Frontal cortex (tissue), 4 donors: Measurements from ENCODE around the gene C6orf47. TPM values are rescaled to one million over a fixed set of nuclear protein-coding genes. Genes with fewer than 3 reads are reported as not detected.
"Not testable (repeated sequence)": the region's sequence is repeated elsewhere in the genome, so short reads cannot be mapped to it uniquely, and the experiment has no call there.

Experiments
- DNase-seq, 2 donors: peaks; one replicate each; pipeline ENCODE4 v3.0.0; 2012; ENCODE audit warnings: low spot score in 2 of 2
- FAIRE-seq: peaks from 2 replicates; lab custom pipeline; 2012; peaks lifted over from hg19 to GRCh38; lab: Jason Lieb, UNC
- total RNA-seq: library from RNA; depleted of rRNA; stranded (reverse); fragments of >200 nt; gene quantifications from one replicate; pipeline ENCODE4 v1.2.3, GENCODE V29; 2014
- donor health status: control.
- donor health status: control.
- donor health status: control.

The C6orf47 gene
- total RNA-seq: 16.7 TPM

DNA sequence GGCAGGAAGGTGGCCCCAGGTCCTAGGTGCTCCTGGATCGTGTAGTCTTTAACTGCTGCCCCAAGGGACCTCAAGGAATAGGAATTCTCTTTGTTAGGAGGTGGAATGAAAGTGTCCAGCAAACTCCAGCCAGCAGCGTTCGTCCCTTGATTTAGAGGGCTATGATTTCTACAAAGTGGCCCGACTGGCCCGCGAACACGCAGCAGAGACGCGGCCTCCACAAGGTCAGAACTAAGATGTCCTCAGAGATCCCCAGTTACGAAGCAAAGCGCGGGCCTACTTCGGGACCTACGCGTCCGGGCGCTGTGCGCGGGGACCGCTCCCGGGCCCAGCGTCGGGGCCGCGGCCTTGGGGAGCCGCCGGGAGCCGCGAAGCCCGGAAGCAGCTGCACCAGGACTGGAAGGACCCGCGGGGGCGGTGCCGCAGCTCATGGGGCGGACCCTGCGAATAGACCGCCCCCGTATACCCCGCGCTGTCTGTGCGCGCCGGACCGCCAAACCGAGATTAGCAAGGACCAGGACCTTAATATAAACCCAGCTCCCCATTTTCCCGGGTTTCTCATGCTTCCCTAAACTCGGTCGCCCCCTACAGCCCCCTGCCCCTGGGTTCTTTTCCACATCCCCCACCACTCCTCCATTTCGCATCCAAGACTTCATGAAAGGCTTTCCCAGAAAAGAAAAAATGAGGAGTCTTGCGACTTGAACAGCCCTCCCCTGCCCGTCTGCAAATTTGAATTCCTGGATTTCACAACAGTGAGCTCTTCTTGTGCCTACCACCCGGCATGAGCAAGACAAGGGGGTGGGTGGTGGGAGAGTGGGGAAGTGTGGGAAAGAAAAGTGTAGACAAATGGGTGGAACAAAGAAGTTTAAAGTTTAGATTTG, at the start of gene C6orf47:
Gene C6orf47, minus strand, starts transcription at position 398 of the 881 bp plus-strand sequence. CDS start 831 bp downstream, outside the sequence.
- no peak for FAIRE-seq

GRCh38 chr6:31709157-31709556, 48.6 kb upstream of the C6orf47 start:
- not testable (repeated sequence) for FAIRE-seq, DNase-seq

More for the DNA sequence above, at the start of gene C6orf47:
- DNase-seq: peak; percentile 75 to 87

GRCh38 chr6:31708224-31708623, 47.6 kb upstream of the C6orf47 start:
- FAIRE-seq: no peak
- no peak for DNase-seq

- FAIRE-seq (no peak), DNase-seq (no peak)
Measured at GRCh38 chr6:31707701-31708100, 47.1 kb upstream of the C6orf47 start.

- FAIRE-seq (no peak), DNase-seq (no peak)
Measured at GRCh38 chr6:31706599-31706998, 46.0 kb upstream of the C6orf47 start, which contains the start of gene LY6G6F. Gene LY6G6F, plus strand, starts transcription at chr6:31706866. Its CDS starts 41 bp downstream, at chr6:31706907.

DNA sequence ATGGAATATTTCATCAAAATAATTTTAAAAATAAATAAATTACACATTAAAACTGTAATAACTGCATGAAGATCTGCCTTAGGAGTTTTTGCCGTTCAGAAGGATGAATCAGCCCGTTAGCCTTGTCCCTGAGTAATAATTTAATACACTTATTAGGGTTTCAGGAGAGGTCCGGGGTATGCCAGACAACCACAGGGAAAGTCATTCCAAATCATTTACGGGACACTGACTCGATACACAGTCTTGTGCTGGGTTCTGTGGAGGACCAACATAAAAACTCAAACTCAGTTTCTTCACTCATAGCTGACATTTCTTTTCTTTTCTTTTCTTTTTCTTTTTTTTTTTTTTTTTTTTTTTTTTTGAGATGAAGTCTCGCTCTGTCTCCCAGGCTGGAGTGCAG, 45.4 kb upstream of the C6orf47 start:
- DNase-seq: no peak
- no peak for FAIRE-seq

- DNase-seq (peak; percentile 92 to 99), FAIRE-seq (no peak)
Measured at GRCh38 chr6:31702819-31703716, 42.5 kb upstream of the C6orf47 start, which contains the start of gene ABHD16A. Gene ABHD16A, minus strand, starts transcription at chr6:31703324. Its CDS starts 43 bp downstream, at chr6:31703281.

DNA sequence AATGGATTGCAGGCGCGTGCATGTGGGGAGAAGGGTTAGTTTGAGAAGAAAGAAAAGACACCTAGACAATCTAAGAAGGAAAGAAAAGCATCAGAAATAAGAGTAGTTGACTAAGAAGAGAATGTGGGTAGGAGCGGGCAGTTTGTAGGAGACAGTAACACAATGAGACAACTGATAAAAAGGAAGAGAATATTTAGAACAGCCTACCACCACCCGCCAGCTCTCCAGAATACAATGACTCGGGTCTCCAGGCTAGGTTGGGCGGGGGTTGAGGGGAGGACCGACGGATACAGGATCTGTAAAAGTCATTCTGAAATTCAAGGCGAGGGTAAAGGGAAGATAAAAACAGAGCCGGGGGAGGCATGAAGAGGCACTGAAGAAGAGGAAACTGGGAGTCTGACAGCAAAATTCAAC, 41.8 kb upstream of the C6orf47 start:
- FAIRE-seq (no peak), DNase-seq (peak in 1 of 2 donors; percentile 55)

GRCh38 chr6:31701666-31702404, 41.3 kb upstream of the C6orf47 start:
- DNase-seq (no peak), FAIRE-seq (no peak)

GRCh38 chr6:31700740-31701401, 40.3 kb upstream of the C6orf47 start:
- FAIRE-seq: no peak
- DNase-seq: no peak

DNA sequence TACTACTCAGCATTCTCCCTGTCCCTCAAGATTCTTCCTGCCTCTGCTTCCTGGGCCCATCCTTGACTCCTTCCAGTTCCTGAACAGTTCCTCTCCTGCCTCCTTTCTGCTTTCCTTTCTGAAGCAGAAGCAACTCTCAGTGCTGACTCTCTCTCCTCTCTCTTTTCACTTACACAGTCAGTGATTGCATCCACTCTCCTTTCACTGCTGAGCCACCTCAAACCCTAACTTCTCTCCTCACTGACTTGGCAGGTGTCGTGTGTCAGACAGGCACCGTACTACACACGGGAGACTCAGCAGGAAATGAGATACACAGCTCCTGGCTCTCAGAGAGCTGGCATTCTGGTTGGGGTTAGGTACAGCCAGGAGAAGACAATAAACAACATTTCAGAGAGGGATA, 37.0 kb upstream of the C6orf47 start:
- no peak for FAIRE-seq
- DNase-seq: no peak

- DNase-seq: no peak
- FAIRE-seq: no peak
Measured at GRCh38 chr6:31693535-31693934, 33.0 kb upstream of the C6orf47 start.

GRCh38 chr6:31692886-31693285, 32.3 kb upstream of the C6orf47 start:
- FAIRE-seq: no peak
- DNase-seq: no peak

GRCh38 chr6:31692353-31692752, 31.8 kb upstream of the C6orf47 start:
- FAIRE-seq: no peak
- no peak for DNase-seq

DNA sequence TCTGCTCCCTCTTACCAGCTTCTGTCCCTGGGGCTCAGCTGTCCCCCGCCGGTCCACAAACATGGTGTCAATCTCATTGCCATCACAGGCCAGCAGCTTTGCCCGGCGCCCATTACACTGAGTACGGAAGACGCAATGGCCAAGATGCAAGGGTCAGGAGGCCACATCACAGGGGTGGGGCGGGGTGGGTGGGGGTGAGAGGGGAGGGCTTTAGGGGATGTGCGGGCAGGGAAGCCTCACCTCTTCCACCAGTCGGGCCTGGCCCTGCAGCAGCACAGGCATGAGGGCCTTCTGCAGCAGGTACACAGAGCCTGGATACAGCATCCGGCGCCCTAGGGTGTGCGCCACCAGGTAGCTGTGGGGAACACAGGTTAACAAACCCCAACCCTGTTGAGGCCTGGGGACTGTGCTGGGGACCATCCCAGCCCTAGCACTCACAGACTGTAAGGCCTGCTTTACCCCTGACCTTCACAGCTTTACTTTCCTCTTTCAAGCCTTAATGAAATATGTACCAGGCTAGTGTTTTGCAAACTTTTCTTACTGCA, 31.1 kb upstream of the C6orf47 start:
- FAIRE-seq: no peak
- DNase-seq: no peak

- DNase-seq (no peak), FAIRE-seq (no peak)
Measured at GRCh38 chr6:31691078-31691463, 30.5 kb upstream of the C6orf47 start.

DNA sequence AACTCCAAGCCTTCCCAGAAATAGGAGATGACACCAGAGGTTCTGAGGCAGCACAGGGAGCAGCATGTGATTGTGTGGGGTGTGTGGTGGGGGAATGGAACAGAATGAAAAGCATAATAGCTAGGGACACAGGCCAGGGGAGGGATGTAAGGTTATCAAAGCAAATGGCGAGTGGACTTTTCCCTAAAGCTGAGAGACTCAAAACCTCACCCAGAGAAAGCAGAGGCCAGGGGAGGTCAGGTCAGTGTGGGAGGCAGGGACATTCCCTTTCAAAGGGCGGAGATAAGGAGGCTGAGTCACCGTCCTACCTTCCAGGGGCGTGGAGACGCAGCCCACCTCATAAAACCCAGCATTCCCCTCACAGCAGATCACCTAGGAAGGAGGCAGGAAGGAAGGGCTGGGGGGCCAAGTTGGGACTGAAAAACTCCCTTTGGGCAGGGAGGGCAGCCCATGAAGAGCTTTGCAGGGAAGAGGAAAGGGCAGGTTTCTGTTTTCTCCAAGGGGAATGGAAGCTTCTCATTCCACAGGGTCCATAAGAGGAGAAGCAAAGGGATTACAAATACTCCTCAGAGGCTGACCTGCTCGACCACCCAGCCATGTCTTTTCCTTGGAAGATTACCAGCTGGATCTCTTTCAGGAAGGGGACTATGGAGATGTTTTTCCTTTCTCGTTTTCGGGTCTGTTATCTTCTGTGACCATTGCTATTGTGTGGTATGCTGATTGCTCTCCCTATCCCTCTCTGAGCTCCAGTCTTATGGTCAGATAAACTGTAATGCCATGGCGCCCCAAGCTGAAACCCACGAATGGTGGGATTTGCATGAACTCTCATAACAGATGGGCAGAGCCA, 29.9 kb upstream of the C6orf47 start:
- FAIRE-seq (no peak), DNase-seq (no peak)
